IPS-15b (cell line): ENCODE measurements around the gene PRR19.

Source experiments
- H3K27me3 ChIP-seq: one replicate; pipeline ENCODE4 v1.6.1; 2013; ENCODE audit warnings: low read length; ENCODE audit not compliant: control insufficient read depth, insufficient read depth
- H3K36me3 ChIP-seq: one replicate; pipeline ENCODE4 v1.6.1; 2013; ENCODE audit warnings: low read length; ENCODE audit not compliant: control insufficient read depth, insufficient read depth
- H3K4me1 ChIP-seq: one replicate; pipeline ENCODE4 v1.6.1; 2013; ENCODE audit warnings: mild to moderate bottlenecking, low read length; ENCODE audit not compliant: control insufficient read depth, insufficient read depth
- H3K4me3 ChIP-seq: one replicate; pipeline ENCODE4 v1.5.1; 2013; ENCODE audit warnings: low read depth, low read length
- H3K9ac ChIP-seq: one replicate; pipeline ENCODE4 v1.6.1; 2013; ENCODE audit warnings: low read depth, mild to moderate bottlenecking, low read length
- H3K9me3 ChIP-seq: one replicate; pipeline ENCODE4 v1.6.1; 2013; ENCODE audit warnings: mild to moderate bottlenecking, low read length; ENCODE audit not compliant: control insufficient read depth, insufficient read depth

Gene PRR19

GRCh38 chr19:42353341-42354015, 51.5 kb downstream of the PRR19 start:
- H3K4me1 ChIP-seq: no peaks in the 10 kb centered on the region
- peaks cover 36% of the 10 kb centered on the region for H3K36me3 ChIP-seq
- H3K9ac ChIP-seq: no peak overlapping the region
- H3K4me3 ChIP-seq: no peak overlapping the region
- H3K9me3 ChIP-seq: no peaks in the 10 kb centered on the region
- no peaks in the 10 kb centered on the region for H3K27me3 ChIP-seq

GRCh38 chr19:42355896-42356295, 54.0 kb downstream of the PRR19 start:
- Histone ChIP-seq H3K4me1 (no peaks in the 10 kb centered on the region), H3K36me3 (peaks cover 34% of the 10 kb centered on the region), H3K9me3 (no peaks in the 10 kb centered on the region), H3K9ac (no peak overlapping the region), H3K4me3 (no peak overlapping the region), H3K27me3 (no peaks in the 10 kb centered on the region)

- Histone ChIP-seq H3K36me3 (peaks cover 31% of the 10 kb centered on the region), H3K9me3 (no peaks in the 10 kb centered on the region), H3K4me3 (no peak overlapping the region), H3K4me1 (no peaks in the 10 kb centered on the region), H3K27me3 (no peaks in the 10 kb centered on the region), H3K9ac (no peak overlapping the region)
Observed at GRCh38 chr19:42356686-42357085, 54.8 kb downstream of the PRR19 start.

GRCh38 chr19:42357290-42357689, 55.4 kb downstream of the PRR19 start:
- Histone ChIP-seq H3K9ac (no peak overlapping the region), H3K36me3 (peaks cover 33% of the 10 kb centered on the region), H3K27me3 (no peaks in the 10 kb centered on the region), H3K4me3 (no peak overlapping the region), H3K4me1 (no peaks in the 10 kb centered on the region), H3K9me3 (no peaks in the 10 kb centered on the region)
